OCI-LY3 (cell line): Measurements from ENCODE around the gene CERS6.
A peak's percentile ranks its signal among the peaks of the same experiment; 100 is the strongest.

Experiments
- H2AFZ ChIP-seq: fragments of 200-600, 300-600 bp; shearing (Covaris generic); 2 replicates; pipeline ENCODE4 v1.6.0; 2014; ENCODE audit warnings: antibody characterized with exemption, low read depth, low read length
- H3K27ac ChIP-seq: fragments of 200-600, 300-600 bp; sonication (generic); 2 replicates; pipeline ENCODE4 v1.5.1; 2014; ENCODE audit warnings: mild to moderate bottlenecking, low read length, moderate library complexity, mixed read lengths
- H3K27me3 ChIP-seq: fragments of 200-600, 300-600 bp; sonication (generic); 2 replicates; pipeline ENCODE4 v1.6.1; 2014; ENCODE audit warnings: low read depth, low read length, mixed read lengths
- H3K36me3 ChIP-seq: fragments of 200-600, 300-600 bp; sonication (generic); replicated peaks from 2 replicates; pipeline ENCODE3; 2014; ENCODE audit warnings: low read depth, low read length, mixed read lengths
- H3K4me1 ChIP-seq: fragments of 300-600, 200-600 bp; sonication (generic); 2 replicates; pipeline ENCODE4 v1.6.1; 2014; ENCODE audit warnings: low read length, mixed read lengths
- H3K4me2 ChIP-seq: fragments of 200-600, 300-600 bp; sonication (generic); 2 replicates; pipeline ENCODE4 v1.6.1; 2014; ENCODE audit warnings: low read length, mixed read lengths
- H3K4me3 ChIP-seq: fragments of 300-600, 200-600 bp; sonication (generic); 2 replicates; pipeline ENCODE4 v1.5.1; 2014; ENCODE audit warnings: antibody characterized with exemption, mild to moderate bottlenecking, low read length, moderate library complexity
- H3K79me2 ChIP-seq: fragments of 300-600, 200-600 bp; shearing (Covaris generic); 2 replicates; pipeline ENCODE4 v1.6.1; 2014; ENCODE audit warnings: mild to moderate bottlenecking, low read length, mixed read lengths
- H3K9ac ChIP-seq: fragments of 300-600, 200-600 bp; shearing (Covaris generic); 2 replicates; pipeline ENCODE4 v1.6.0; 2014; ENCODE audit warnings: mild to moderate bottlenecking, low read length, moderate library complexity
- H3K9me3 ChIP-seq: fragments of 200-600, 300-600 bp; shearing (Covaris generic); 2 replicates; pipeline ENCODE4 v1.6.1; 2014; ENCODE audit warnings: low read length, mixed read lengths; ENCODE audit not compliant: insufficient read depth
- H4K20me1 ChIP-seq: fragments of 200-600, 300-600 bp; sonication (generic); 2 replicates; pipeline ENCODE4 v1.6.1; 2016; ENCODE audit warnings: low read length, mixed read lengths; ENCODE audit not compliant: insufficient read depth
- EZH2phosphoT487 ChIP-seq: fragments of 200-600 bp; shearing (Covaris generic); IDR thresholded peaks from 2 replicates; pipeline ENCODE4 v1.6.1; 2018; ENCODE audit warnings: antibody characterized with exemption, mixed run types, low read depth
- TF ChIP-seq, protein P1 (sequence below): fragments of 200-600, 300-600 bp; sonication (generic); IDR thresholded peaks from 2 replicates; pipeline ENCODE4 v1.5.1; 2014; ENCODE audit warnings: antibody characterized with exemption, low read length, low read depth

The CERS6 gene

DNA sequence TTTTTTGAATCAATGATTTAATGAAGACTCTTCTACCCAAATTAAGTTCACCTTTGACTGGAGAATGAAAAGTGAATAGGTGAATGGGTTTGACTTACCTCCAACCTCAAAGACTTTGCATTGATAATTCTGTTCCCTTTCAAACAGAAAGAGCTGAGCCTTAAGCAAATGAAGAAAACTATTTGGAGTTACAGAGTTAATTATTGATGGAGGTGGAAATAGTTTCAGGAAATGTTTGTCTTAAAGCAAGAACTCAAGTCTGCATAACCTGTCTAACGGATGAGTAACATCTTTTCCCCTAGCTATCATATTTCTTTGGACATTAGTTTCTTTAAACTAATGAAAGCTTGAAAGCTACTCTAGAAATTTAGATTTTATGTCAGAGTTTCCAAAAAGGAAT is 166.5 kb downstream of the CERS6 start:
- Histone ChIP-seq H3K36me3 (no peaks in the 10 kb centered on the region), H3K4me2 (peak overlapping the region; percentile 40), H3K4me1 (peaks cover 29% of the 10 kb centered on the region), H3K9me3 (no peaks in the 10 kb centered on the region), H3K4me3 (no peak overlapping the region), H3K27me3 (no peaks in the 10 kb centered on the region), H3K27ac (peak overlapping the region; percentile 18; the same call in 1 of the 2 replicates), H3K9ac (no peak overlapping the region), H4K20me1 (no peaks in the 10 kb centered on the region), H2AFZ (no peak overlapping the region), H3K79me2 (no peaks in the 10 kb centered on the region)
- TF ChIP-seq EZH2phosphoT487 = no peak
- TF ChIP-seq, protein P1, sequence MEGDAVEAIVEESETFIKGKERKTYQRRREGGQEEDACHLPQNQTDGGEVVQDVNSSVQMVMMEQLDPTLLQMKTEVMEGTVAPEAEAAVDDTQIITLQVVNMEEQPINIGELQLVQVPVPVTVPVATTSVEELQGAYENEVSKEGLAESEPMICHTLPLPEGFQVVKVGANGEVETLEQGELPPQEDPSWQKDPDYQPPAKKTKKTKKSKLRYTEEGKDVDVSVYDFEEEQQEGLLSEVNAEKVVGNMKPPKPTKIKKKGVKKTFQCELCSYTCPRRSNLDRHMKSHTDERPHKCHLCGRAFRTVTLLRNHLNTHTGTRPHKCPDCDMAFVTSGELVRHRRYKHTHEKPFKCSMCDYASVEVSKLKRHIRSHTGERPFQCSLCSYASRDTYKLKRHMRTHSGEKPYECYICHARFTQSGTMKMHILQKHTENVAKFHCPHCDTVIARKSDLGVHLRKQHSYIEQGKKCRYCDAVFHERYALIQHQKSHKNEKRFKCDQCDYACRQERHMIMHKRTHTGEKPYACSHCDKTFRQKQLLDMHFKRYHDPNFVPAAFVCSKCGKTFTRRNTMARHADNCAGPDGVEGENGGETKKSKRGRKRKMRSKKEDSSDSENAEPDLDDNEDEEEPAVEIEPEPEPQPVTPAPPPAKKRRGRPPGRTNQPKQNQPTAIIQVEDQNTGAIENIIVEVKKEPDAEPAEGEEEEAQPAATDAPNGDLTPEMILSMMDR = no peak

DNA sequence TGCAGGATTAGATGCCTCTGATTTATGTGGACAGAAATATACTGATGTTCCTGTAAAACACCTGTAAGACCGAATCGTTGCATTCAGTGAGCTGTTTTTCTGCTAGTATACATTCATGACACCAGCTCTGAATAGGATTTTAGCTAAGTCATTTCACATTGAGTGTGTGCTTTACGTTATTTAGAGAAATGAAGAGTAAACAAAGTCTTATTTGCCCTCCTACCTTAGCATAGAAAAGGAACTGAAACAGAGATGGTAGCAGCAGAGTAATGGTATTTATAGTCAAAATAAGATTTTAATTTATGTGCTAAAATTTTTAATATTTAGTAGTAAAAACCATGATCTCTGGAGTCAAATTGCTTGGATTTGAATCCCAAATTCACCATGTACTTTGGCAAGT is 168.0 kb downstream of the CERS6 start:
- Histone ChIP-seq H4K20me1 (no peaks in the 10 kb centered on the region), H3K79me2 (no peaks in the 10 kb centered on the region), H3K4me3 (no peak overlapping the region), H3K9ac (no peak overlapping the region), H2AFZ (no peak overlapping the region), H3K4me1 (peaks cover 29% of the 10 kb centered on the region), H3K4me2 (peak overlapping the region; percentile 28; the same call in 1 of the 2 replicates), H3K27ac (no peak overlapping the region), H3K9me3 (no peaks in the 10 kb centered on the region), H3K27me3 (no peaks in the 10 kb centered on the region), H3K36me3 (no peaks in the 10 kb centered on the region)
- TF ChIP-seq, protein P1 = no peak
- no peak for TF ChIP-seq EZH2phosphoT487

DNA sequence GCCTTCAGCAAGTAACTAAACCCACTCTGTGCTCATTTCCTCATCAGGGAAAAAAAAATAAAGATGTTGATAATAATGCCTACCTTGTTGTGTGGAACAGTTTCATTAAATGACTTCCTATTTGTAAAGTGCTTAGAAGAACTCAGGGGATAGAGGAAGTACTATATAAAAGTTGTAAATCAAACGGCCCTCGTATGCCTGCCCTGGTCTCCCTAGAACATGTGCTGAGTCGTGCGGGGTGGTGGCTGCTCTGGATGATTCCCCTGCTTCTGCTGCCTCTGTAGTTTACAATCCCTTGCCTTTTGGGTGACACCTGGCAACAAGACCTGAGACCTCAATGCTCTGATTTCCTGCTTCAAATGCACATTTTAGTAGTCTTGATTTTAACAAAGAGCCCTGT is 170.0 kb downstream of the CERS6 start:
- H4K20me1 ChIP-seq = no peaks in the 10 kb centered on the region
- H3K36me3 ChIP-seq = no peaks in the 10 kb centered on the region
- H3K9ac ChIP-seq = no peak overlapping the region
- no peaks in the 10 kb centered on the region for H3K79me2 ChIP-seq
- no peak overlapping the region for H3K4me2 ChIP-seq
- H3K27me3 ChIP-seq = no peaks in the 10 kb centered on the region
- H3K9me3 ChIP-seq = no peaks in the 10 kb centered on the region
- H2AFZ ChIP-seq = no peak overlapping the region
- peaks cover 27% of the 10 kb centered on the region for H3K4me1 ChIP-seq
- H3K27ac ChIP-seq = no peak overlapping the region
- H3K4me3 ChIP-seq = no peak overlapping the region
- TF ChIP-seq EZH2phosphoT487 = no peak
- TF ChIP-seq, protein P1 = no peak

DNA sequence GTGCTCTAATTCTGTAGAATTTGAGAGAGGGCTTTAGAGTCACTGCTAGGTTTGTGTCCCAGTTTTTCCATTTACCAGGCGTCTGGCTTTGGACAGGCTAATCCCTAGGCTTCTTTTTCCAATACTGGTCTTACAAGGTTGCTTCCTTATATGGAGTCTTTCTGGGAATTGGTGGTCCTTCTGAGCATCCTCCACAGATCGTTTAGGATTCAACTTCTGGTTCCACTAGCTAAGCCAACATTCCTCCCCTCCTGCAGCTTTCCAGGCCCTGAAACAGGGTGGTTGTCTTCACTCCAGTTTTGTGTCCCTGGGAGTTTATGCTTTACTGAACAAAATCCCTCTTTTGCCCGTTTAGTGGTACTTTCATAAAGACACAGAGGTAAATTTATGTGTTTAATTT is 170.6 kb downstream of the CERS6 start:
- H3K9ac ChIP-seq = no peak overlapping the region
- H3K27me3 ChIP-seq = no peaks in the 10 kb centered on the region
- TF ChIP-seq, protein P1 = no peak
- no peak for TF ChIP-seq EZH2phosphoT487
- no peak overlapping the region for H2AFZ ChIP-seq
- H3K27ac ChIP-seq = no peak overlapping the region
- H3K4me1 ChIP-seq = peaks cover 27% of the 10 kb centered on the region
- H3K4me3 ChIP-seq = no peak overlapping the region
- no peaks in the 10 kb centered on the region for H3K36me3 ChIP-seq
- no peaks in the 10 kb centered on the region for H4K20me1 ChIP-seq
- H3K79me2 ChIP-seq = no peaks in the 10 kb centered on the region
- H3K4me2 ChIP-seq = no peak overlapping the region
- H3K9me3 ChIP-seq = no peaks in the 10 kb centered on the region
